CD4-positive, alpha-beta T cell treated with Interleukin-12 subunit alpha and Interleukin-12 subunit beta, for 1 hour (primary cell): Measurements from ENCODE around the gene RAB11FIP3.
A peak's percentile ranks its signal among the peaks of the same experiment; 100 is the strongest.

Experiments
- DNase-seq: peaks from one replicate; pipeline ENCODE4 v3.0.0-alpha.2; 2020

Gene RAB11FIP3

DNA sequence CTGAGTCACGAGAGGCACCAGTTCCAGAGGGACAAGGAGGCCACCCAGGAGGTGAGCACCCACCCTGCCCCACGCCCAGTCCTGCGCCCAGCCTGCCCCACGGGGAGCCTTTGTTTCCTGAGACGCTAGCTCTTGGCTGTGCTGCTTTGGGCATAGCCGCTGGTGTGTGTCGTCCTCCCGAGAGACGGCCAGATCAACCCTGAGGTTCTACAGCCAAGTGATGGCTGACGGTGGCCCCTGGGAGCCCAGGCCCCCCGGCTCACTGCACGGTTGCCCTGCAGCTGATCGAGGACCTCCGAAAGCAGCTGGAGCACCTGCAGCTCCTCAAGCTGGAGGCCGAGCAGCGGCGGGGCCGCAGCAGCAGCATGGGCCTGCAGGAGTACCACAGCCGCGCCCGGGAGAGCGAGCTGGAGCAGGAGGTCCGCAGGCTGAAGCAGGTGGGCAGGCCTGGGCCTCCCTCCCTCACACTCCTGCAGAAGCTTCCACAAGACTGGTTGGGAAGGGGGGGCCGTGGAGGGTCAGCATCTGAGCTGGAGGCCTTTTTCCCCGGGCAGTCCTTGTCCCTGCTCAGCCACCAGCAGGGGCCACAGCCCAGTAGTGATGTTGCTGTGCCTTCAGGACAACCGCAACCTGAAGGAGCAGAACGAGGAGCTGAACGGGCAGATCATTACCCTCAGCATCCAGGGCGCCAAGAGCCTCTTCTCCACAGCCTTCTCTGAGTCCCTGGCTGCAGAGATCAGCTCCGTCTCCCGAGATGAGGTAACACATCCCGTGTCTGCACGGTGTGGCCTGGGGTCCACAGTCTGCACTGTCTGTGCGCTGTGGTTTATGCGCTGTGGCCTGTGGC is 94.6 kb downstream of the RAB11FIP3 start:
- no peak for DNase-seq

DNA sequence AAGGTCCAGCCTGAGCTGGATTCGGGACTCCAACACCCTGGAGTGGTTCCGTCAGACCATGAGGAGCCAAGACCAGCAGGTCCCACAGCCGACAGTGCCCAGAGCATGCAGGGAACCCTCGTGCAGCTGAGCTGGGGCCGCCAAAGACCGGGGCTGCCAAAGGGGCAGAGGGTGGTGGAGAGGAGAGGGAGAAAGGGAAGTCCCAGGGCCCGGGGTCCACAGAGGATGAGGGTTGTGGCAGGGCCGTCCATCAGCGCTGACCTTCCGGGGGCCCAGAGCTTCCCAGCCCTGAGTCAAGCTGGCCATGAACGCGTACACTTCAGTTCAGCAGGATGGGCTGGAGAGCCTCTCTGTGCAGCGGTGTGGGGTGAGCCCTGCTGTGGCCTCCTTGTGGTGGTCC is 95.4 kb downstream of the RAB11FIP3 start:
- DNase-seq: no peak

DNA sequence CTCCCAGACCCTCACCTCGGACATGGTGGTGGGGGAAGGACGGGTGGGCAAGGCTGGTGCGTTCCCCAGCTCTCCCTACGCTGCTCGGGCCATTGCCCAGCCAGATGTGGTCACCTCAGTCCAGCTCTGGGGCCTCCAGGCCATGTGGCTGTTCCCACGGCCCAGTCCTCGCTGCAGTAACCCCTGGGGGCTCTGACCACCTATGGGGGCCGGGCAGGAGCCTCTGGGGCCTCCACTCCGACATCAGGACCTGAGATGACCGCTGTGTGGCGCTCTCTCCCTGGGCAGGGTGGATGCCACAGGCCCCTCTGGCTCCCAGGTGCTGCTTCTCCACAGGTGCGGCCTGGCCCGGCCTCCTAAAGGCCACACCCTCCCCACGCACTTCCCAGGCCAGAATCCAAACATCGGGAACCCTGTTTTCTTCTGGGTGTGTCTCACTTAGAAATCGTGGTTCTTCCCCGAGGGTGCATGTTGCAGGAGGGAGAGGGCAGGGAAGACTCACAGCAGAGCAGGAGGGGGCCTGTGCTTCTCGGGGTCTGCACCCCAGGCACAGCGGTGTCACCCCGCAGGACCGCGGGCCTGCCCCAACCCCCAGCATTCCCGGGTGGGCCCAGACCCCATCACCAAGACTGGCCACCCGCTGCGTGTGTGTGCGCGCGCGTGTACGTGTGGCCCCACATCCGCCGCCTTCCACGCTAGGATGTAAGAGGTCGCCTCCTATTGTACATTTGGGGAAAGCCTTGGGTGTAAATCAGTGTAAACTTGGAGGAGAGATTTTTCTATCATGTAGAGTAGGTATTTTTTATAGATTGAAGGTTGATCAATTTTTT is 96.1 kb downstream of the RAB11FIP3 start:
- no peak for DNase-seq

DNA sequence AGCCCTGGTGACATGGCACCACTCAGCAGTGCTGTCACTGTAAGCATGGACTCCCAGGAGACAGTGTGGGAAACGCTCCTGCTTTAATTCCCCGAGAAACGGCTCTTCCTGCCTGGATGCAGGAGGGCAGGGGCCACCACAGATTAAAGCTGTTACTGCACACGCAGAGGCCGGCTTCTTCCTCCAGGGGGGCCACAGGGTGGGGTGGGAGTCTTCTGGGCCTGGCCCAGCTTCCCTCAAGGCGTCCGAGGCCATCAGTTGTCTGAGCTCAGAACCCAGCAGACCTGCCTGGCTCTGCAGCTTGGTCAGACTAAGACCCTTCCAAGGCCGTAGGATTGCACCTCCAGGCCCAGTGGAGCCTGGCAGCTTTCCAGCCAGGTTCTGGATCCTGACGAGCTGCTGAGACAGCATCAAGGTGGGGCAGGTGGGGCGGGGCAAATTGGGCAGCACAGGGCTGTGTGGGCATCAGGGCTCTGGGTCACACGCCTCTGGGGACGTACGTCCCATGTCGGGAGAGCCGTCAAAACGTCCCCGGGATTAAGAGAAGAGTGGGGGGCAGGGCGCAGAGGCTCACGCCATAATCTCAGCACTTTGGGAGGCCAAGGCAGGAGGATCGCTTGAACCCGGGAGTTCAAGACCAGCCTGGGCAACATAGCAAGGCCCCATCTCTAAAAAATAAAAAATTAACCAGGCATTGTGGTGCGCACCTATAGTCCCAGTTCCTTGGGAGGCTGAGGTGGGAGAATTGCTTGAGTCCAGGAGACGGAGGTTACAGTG is 97.1 kb downstream of the RAB11FIP3 start:
- DNase-seq: no peak

DNA sequence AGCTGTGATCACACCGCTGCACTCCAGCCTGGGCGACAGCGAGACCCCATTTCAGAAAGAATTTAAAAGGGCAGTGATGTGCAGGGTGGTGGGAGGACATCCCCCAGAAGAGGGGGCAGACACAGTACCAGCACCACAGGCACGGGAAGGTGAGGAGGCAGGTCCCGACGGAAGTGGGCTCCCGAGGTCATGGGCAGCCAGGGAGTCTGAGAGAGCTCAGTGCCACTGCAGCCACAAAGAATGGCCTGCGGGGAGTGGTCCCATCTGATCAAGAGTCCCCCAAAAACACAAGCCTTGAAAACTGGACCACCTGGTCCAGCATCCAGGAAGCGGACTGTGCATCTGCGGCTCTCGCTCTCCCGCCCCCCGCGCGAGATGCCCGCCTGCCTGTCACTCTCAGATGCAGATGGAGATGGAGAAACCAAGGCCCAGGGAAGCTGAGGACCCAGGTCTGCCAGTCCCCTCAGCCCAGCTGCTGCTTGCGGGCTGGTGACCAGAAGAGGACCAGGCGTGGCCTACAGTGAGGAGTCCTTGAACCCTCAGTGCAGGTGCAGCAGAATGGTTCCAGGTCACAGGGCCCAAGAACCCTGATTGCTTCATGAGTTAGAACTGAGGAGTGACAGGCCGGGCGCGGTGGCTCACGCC is 97.8 kb downstream of the RAB11FIP3 start:
- no peak for DNase-seq

DNA sequence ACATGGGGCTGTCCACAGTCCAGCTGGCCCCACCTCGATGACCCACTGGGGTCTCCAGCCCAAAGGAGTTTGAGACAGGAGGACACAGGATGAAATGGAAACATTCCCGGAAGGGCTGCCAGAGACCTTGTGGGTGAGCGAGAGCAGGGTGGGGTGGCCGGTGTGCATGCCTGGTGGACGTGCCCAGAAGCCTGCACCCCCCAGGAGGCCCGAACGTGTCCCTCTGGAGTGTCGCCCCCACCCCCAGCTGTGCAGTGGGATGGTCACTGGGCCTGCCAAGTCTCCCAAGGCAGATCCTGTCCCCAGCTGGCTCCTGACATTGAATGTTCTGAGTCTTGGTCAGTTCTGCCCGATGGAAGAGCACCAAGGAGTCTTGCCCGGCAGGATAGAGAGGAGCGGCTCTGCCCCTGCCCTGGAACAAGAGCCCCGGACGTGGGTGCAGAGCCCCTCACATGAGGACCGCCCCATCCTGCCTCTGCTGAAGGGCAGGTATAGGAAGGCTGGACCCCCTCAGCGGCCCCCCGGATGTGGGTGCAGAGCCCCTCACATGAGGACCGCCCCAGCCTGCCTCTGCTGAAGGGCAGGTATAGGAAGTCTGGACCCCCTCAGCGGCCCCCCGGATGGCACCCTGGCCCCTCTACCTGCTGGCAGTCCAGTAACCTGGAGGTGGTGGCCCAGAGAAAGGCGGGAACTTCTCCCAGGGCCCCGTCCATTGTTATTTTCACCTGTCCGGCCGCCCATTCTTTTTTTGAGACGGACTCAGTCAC is 99.0 kb downstream of the RAB11FIP3 start:
- no peak for DNase-seq

DNA sequence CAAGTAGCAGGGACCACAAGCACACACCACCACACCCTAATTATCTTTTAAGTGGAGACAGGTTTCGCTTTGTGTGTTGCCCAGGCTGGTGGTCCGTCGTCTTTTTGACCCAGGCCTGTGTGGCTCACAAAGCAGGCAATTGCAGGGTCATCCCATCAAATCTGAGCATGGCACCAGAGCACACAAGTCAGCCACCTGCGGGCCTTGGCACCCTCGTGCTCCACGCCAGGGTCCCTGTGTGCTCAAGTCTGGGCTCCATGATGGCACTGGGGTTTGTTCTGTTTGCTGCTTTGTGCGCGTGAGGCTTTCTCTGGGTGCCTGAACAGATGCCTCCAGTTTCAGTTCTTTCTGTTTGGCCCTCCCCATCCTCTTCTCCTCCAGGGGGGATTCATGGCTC is 99.7 kb downstream of the RAB11FIP3 start:
- DNase-seq: no peak

DNA sequence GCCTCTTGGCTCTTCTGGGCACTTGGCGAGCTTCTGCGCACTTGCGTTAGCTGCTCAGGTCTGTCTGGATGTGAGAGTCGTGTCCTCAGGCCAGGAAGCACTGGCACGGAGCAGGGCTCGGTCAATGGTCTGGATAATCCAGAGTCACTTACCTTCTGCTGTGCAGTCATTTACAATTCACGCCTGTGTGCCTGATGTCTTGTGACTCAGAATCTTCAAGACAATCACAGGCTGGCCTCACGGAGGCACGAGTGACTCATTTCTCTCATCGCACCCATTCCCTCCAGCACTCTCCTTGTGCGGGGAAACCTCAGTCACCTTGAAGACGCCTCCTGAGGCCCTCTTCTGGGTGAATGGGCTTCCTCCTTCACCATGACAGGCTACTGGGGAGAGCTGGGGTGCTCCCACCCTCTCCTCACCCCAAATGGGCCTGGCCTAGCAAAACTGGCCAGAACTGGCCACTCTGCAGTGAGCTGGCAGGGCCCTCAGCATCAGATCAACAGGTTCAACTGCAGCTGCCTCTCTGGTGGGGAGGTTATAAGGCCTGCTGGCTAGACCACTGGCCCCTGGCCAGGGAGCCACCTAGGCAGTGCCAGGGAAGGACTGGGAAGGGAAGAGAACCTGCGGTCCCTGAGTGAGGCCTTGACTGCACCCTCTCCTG is 100.2 kb downstream of the RAB11FIP3 start:
- peak; percentile 38 for DNase-seq

DNA sequence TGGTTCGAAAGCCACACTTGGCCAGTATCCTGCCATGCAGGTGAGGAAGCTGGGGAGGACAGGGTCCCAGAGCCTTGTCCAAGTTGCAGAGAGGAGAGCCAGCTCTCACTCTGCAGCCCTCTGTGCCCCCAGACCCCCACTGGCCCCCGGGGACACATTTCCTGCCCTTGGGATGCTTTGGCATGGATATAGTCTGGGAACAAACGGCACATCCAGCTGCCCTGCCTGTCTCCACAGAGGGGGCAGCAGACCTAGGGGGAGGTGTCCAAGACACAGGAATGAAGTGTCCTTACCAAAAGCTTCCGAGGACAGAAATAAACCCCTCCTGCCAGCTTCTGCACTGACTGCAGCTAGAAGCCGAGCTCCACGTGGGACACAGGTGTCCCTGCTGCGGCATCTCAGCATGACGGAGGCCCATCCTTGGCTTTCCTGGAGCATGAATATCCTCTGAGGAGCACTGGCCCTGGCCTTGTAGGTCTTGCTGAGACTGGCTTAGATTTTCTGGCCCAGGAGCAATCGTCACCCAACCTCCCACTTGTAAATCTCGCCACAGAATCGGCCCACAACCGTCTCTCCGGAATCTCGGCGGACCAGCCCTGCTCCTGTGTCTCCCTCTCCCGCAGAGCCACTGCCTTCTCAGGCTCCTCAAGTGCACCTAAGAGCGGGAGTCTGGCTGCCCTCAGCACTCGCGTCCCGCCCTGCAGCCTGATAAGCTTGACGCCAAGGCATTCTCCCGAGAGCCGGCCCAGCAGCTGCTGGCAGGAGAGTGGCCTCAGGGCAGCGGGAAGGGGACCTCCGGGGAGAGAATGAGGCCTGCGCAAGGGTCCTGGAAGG is 100.9 kb downstream of the RAB11FIP3 start:
- DNase-seq: no peak

DNA sequence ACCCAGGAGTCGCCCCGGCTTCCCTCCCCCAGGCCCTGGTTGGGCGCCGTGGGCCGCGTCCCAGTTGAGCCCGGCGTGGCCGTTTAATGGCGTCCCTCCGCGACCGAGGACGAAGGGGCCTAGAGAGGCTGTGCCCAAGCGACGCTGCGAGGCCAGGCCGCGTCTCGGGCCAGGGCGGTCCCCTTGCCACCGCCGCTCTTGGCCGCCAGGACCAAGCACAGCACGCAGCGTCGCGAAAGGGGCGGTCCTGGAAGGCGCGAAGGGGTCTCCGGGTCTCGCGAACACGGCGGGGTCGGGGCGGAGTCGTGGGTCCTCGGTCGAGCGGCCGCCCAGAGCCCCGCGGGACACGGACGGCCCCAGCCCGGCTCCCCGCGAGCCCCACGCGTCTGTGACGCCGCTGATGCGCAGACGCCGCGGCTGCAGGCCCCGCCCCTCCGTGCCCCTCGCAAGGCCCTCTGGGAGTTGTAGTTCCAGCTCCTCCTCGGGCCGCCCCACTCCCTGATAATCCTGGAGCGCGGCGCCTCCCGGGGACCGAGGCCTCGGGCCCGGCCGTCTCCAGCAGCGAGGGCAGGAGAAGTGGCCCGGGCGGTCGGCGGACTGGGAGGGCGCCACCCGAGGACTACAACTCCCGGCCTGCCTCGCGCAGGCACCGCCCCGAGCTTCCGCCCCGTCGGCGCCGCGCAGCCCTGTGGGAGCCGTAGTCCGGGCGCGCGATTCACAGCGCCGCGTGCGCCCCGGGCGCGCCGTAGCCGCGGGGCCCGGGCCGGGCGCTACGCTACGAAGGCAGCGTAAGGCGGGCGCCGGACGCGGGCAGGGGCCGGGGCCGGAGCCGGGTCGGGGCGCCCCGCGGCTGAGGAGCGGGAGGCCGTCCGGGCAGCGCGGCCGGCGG is 101.8 kb downstream of the RAB11FIP3 start, which contains the start of gene CAPN15:
TSS of gene CAPN15 (plus strand) at position 698 of the 889 bp plus-strand sequence. CDS start 19,127 bp downstream, outside the sequence.
- DNase-seq: peak; percentile 88

DNA sequence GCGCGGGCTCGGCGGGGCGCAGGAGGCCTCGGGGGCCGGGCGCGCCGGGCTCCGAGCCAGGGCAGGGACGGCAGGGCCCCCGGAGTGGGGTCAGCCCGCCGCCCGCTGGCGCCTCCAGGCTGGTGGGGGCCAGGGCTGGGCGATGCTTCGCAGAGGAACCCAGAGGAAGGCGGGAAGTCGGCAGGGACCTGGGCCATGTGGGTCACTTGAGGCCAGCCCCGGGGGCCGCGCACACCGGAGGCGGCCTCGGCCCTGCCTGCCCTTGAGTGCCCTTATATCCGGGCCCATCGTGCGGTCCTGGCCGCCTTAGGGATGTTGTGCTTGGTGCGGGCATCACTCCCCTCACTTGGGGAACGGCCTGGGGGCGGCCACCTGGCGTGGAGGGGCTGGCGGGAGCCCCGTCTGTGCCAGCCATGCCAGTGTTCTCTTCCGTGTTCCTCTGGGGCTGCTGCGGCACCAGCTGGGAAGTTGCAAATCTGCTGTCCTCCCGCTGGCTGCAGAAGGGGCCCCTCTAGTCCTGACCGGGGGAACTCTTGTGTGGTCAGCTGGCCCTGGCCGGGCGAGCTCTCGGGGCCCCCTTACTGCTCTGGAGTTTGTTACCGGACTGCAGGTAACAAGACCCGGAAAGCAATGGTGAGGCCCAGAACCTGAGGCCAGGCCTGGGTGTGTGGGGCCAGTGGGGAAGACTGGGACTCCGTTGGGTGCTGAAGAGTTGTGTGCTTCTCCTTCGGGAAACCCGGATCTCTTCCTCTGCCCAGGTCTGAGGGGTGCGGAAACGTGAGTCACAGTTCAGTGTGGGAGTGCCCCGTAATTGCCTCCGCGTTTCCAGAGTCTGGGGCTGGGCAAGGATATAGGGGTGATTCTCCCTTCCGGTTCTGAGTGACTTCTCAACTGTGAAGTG is 102.9 kb downstream of the RAB11FIP3 start:
- peak; percentile 28 for DNase-seq

DNA sequence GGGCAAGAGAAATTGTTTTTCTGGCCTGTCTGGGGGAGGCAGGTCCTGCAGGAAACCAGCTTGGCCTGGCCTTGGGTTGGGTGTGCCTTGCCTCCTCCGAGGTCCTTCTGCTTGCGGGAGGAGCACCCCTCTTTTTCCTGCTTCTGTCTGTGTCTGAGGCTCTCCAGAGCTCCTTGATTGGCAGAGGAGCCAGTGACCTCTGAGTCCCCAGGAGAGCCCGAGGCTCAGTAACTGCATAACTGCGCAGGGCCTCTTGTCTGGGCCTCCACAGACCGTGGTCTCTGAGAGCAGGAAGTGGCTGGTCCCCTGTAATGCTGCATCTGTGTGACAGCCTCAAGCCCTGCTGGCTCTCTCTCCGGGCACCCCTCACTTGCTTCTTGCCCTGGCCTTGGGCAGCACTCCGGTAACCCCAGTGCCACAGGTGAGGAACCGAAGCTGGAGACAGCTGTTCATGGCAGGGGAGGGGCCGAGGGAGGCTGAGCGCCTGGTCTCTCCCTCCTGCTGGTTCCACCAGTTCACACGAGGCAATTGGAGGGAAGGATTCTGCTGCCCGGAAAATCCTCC is 103.6 kb downstream of the RAB11FIP3 start:
- DNase-seq: peak; percentile 36

DNA sequence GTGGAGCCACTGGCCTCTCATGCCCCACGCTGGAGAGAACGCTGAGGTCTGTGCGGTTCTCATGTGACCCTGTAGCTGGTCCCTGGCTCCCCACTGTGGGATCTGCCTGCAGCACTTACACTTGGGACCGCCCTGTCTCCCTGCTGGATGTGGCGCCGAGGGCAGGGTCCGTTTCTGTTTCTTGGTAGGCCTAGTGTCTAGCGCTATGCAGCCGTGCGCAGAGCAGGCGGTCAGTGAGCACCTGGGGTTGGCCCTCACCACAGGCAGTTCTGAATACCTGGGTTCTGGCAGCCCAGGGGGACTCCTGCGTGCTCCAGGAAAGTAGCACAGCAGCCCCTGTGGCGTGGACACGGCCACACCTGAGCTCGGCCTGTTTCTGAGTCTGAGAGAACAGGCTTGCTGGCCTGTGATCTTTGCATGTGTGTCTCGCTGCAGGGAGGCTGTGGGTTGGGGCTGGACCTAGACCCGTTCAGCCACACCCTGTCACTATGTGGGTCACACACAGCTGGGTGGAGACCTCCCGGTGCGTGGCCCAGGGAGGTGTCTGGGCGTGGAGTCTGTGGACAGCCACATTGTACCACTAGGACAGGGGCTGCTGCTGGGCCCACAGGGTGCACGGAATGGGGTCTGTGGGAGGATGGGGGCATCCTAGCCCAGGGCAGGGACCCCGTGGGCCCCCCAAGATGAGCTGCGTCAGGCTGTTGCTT is 104.8 kb downstream of the RAB11FIP3 start:
- no peak for DNase-seq

DNA sequence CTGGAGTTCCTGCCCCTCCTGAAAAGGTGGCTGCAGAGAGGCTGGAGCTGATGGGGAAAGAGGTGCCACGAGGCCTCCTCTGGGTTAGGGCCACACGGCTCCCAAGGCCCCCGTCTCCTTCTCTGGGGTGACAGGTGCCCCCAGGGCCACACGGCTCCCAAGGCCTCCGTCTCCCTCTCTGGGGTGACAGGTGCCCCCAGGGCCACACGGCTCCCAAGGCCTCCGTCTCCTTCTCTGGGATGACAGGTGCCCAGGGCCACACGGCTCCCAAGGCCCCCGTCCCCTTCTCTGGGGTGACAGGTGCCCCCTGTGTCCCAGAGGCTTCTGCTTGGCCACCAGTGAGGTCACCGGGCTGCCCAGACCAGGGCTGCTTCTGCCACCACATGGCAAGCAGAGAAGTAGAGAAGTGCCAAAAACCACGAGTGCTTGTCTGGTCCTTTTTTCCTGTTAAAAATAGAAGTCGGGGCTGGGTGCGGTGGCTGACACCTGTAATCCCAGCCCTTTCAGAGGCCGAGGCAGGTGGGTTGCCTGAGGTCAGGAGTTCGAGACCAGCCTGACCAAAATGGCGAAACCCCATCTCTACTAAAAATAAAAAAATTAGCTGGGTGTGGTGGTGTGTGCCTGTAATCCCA is 106.2 kb downstream of the RAB11FIP3 start:
- no peak for DNase-seq

DNA sequence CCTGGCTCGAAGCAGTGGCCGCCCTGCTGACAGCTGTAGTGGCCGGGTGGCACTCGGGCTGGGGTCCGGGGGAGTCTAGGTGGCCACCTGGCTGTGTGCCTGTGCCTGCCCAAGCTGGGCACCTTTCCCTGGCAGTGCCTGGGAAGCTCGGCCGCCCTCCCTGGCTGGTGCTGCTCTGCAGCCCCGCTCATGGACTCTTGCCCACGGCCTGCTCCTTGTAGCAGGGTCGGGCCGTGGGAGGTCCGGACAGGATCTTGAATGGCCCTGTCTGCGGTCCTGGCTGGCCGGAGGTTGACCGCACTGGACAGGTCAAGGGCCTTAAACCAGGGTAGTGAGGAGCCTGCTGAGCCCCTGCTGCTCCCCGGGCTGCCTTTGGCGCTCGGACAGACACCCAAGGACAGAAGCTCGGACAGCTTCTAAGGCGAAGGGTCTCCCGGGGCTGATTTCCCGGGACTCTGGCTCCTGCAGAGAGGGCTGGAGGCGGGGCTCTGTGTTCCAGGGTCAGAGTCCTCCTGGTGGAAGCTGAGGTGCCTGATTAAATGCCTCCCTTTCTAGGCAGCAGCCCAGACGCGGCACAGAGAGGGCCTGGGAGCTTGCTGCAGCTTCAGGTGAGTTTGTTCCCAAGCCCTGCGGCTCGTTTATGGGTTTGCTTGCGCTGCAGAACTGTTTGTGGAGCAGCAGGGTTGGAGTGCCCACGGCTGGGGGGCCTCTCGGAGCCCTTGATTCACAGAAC is 108.1 kb downstream of the RAB11FIP3 start:
- DNase-seq: no peak

DNA sequence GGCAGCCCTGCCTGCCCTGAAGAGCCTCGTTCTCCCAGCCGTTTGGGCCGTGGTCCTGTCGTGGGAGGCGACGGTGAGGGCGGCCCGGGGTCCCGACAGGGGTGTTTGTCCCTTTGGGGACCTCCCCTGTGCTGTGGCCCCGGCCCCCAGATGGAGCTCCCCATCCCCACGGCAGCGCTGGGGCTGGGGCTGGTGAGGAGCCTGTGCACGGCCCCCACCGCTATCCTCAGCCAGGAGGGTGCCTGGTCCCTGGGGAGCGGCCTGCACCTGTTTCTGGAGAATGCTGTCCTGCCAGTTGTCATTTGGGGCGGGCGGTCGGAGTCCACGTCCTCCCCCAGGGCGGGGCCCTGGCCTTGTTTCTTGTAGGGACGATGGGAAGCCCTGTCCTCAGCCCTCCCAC is 108.7 kb downstream of the RAB11FIP3 start:
- no peak for DNase-seq
